HL-60/S4 (cell line): Measurements from ENCODE around the gene ARHGAP11A.

Source experiments
- in situ Hi-C: fragments of 300-500 bp; cut with MboI; formaldehyde crosslinking; loops from 2 replicates; pipeline ENCODE4 v1.14.3; 2022; ENCODE audit warnings: low sequenced_read_pairs

ARHGAP11A gene

DNA sequence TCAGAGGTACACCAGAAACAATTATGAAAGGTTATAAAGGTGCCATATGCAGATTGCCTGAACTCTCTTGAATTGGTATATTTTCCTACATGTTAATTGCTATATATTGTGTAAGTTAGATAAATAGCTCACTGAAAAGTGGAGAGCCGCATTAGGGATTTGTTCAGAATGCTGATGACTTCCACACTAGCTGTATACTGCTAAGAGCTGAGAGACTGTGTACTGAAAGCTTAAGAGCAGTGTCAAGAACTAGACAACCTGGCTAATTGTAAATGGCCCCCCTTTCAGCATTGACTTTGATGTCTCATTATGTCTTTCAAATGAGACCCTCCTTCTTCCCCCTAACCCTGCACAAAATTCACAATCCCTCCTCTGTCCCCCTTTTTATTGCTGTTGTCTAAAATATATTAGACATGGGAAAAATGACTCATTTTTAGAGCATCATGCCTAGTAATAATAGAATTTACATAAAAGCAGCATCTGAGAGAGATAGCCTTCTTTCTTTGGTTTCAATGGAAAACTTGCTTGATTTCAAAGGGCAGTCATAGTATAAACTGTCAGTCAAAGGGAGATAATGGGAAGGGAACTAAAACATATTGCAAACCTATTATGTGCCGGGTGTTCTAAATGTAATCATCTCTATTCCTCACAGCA is 67.8 kb downstream of the ARHGAP11A start:
- in situ Hi-C loops: no loop called here

DNA sequence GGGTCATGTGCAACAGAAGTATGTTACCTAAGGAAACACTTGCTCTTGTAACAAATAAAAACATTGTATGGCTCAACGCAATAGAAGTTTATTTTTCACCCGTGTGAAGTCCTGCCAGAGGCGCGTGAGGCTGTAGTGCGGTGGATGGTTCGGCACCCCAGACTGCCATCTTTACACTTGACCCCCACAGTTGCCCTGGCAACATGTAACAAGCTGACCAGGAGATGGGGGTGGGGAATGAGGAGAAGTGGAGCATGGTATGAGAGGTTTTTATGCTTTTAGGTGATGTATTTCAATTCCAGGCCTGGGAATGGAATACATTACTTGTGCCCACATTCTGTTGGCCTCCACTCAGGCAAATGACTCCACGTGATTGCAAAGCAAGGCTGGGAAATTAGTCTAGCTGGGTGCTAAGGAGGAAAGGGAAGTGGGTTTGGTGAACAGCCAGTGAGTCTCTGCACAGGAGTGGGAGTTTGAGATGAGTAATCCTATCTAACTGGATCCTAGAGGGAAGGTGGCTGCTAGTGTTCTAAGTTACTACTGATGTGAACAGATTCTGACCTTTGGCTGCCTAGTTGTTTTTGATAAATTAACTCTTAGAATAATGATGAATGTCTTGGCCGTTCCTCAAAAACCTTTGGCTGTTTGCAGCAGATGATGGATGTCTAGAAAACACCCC is 68.7 kb downstream of the ARHGAP11A start:
- in situ Hi-C loops: no loop called here

DNA sequence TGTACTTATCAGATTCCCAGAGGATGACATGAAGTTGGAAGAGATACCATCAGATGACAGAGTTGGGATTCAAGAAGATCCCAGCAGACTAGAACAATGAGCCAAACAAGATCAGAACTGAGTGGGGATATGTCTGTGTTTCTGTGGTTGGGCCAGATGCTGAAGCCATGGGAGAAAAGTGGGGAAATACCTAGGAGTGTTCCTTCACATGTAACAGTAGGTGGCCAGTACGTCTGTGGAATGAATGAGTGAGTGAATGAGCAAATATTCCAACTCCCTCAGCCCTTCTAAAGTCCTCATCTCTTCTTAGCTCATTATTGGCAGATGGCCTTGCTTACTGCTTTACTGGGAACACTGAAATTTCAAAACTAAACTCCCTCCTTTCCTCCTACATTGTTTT is 70.3 kb downstream of the ARHGAP11A start:
- in situ Hi-C loops: no loop called here

DNA sequence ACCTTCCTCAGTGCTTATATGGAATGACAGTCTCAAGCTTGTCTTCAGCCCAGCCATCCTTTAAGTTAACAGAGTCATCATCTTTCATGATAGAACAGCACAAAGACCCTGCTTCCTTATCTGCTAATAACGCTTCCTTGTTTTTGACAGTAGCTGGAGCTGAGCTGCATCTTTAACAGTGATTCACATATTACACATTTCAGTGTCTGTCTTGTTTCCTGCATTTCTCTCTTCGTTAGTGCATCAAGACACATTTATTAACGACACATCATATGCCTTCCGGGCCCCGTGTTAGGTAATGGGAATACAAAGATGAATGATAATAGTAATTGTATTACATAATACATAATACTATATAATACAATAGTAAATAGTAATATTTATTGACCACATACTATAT is 72.3 kb downstream of the ARHGAP11A start:
- in situ Hi-C loops: no loop called here

DNA sequence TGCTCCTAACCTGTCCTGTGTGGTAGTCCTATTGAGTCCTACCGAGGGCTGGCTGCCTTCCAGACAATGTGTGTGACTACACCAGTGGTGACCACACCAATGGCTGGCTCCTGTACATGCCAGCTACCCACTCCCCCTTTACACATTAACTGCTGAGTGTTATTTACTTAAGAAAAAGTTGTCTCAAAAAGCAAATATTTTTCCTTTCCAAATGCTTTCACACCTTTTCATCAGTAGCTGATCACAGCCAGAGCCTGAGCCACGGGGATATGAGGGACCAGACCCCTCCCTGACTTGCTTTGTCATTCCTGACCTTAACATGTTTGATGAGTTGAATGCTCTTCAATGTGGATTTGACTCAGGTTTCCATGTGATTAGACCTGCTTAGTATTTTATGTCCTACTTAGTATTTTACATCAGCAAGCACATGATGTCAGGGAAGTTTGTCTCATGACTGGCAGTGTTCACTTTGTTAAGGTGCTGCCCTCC is 72.9 kb downstream of the ARHGAP11A start:
- in situ Hi-C loops: no loop called here
